GM12878 (cell line): Measurements from ENCODE around the gene IRF4. TPM values are rescaled to one million over a fixed set of nuclear protein-coding genes. Genes with fewer than 3 reads are reported as not detected.

Source experiments
- ATAC-seq: fragments of 200-7000 bp; cut with Tn5 transposase; 3 replicates; pipeline ENCODE4 v1.9.1; 2020; ENCODE audit warnings: mild to moderate bottlenecking, moderate library complexity
- BruUV-seq: library from RNA; stranded (reverse); fragments of 400-500 nt; replicated peaks from 2 replicates; lab custom pipeline; 2021; lab: Mats Ljungman, UMichigan
- CTCF ChIA-PET: fragments of 300-600 bp; sonication (Branson Sonifier 250); formaldehyde crosslinking; extraction: SDS; loops from one replicate; lab custom pipeline; 2021; ENCODE audit warnings: inconsistent platforms; lab: Yijun Ruan, JAX
- POLR2A ChIA-PET: fragments of 350-600 bp; formaldehyde crosslinking; extraction: SDS; loops from one replicate; lab custom pipeline; 2021; ENCODE audit warnings: inconsistent platforms; lab: Charles Lee
- RAD21 ChIA-PET: fragments of 300-600 bp; sonication (Branson Sonifier 250); formaldehyde crosslinking; loops from one replicate; lab custom pipeline; 2023; ENCODE audit warnings: antibody characterized with exemption; ENCODE audit not compliant: unreplicated experiment; lab: Charles Lee
- SMC1A ChIA-PET: fragments of 300-600 bp; sonication (Branson Sonifier 250); formaldehyde crosslinking; loops from one replicate; lab custom pipeline; 2023; ENCODE audit not compliant: unreplicated experiment, uncharacterized antibody; lab: Charles Lee
- DNase-seq: peaks from one replicate; pipeline ENCODE4 v3.0.0-alpha.2; 2011; ENCODE audit warnings: low read depth, low spot score
- FAIRE-seq: peaks from 3 replicates; lab custom pipeline; 2011; peaks lifted over from hg19 to GRCh38; lab: Jason Lieb, UNC
- H2AFZ ChIP-seq: 2 replicates; pipeline ENCODE4 v1.6.0; 2011; ENCODE audit warnings: low read depth, low read length, control low read depth; ENCODE audit not compliant: control insufficient read depth
- H3K27ac ChIP-seq: 2 replicates; pipeline ENCODE4 v1.5.1; 2011; ENCODE audit warnings: control low read depth; ENCODE audit not compliant: control insufficient read depth, insufficient read depth
- H3K27me3 ChIP-seq, 2 experiments: replicated peaks in 1 of 2; 2 replicates each; pipeline versions ENCODE4 v1.6.0 to v1.6.1; 2011; ENCODE audit warnings: low read length in 1 of 2; ENCODE audit not compliant: control insufficient read depth in 2 of 2, insufficient read depth in 2 of 2
- H3K36me3 ChIP-seq, 2 experiments: 2 replicates each; pipeline ENCODE4 v1.5.1; 2011; ENCODE audit warnings: low read length in 1 of 2; ENCODE audit not compliant: control insufficient read depth in 2 of 2, insufficient read depth in 2 of 2
- H3K4me1 ChIP-seq: 2 replicates; pipeline ENCODE4 v1.6.1; 2011; ENCODE audit warnings: mild to moderate bottlenecking, low read length, moderate library complexity, mixed read lengths; ENCODE audit not compliant: control insufficient read depth, insufficient read depth
- H3K4me2 ChIP-seq: 2 replicates; pipeline ENCODE4 v1.6.0; 2011; ENCODE audit warnings: control low read depth; ENCODE audit not compliant: control insufficient read depth, insufficient read depth
- H3K4me3 ChIP-seq: fragments of 200-600 bp; sonication (generic); 2 replicates; pipeline ENCODE4 v1.5.1; 2016
- H3K79me2 ChIP-seq: 2 replicates; pipeline ENCODE4 v1.6.0; 2011; ENCODE audit warnings: low read length; ENCODE audit not compliant: control insufficient read depth, insufficient read depth
- H3K9ac ChIP-seq: 2 replicates; pipeline ENCODE4 v1.8.0; 2011; ENCODE audit warnings: low read length, control low read depth, mixed read lengths; ENCODE audit not compliant: control insufficient read depth, insufficient read depth
- H3K9me3 ChIP-seq: replicated peaks from 3 replicates; pipeline ENCODE4 v1.5.1; 2011; ENCODE audit warnings: mild to moderate bottlenecking, low read length; ENCODE audit not compliant: control insufficient read depth, insufficient read depth
- H4K20me1 ChIP-seq: 2 replicates; pipeline ENCODE4 v1.6.0; 2011; ENCODE audit not compliant: control insufficient read depth, insufficient read depth
- EED ChIP-seq: sonication (generic); IDR thresholded peaks from 2 replicates; pipeline ENCODE4 v1.6.1; 2016; ENCODE audit warnings: antibody characterized with exemption, low read depth
- EGR1 ChIP-seq, 2 experiments: IDR thresholded peaks; 1 replicate in 1 of 2; 2 replicates in 1 of 2; pipeline ENCODE4 v1.6.1; 2011 to 2012; ENCODE audit warnings: low read depth in 2 of 2, low read length in 2 of 2, borderline replicate concordance in 1 of 2, mild to moderate bottlenecking in 1 of 2, moderate library complexity in 1 of 2
- HDGF ChIP-seq: fragments of 450-650 bp; IDR thresholded peaks from 2 replicates; pipeline ENCODE4 v1.6.1; 2016; ENCODE audit warnings: antibody characterized with exemption
- IKZF2 ChIP-seq, 2 experiments: fragments of 450-650 bp; IDR thresholded peaks; 2 replicates each; pipeline ENCODE4 v1.6.1; 2017; ENCODE audit warnings: mild to moderate bottlenecking in 2 of 2, moderate library complexity in 2 of 2
- MYC ChIP-seq: IDR thresholded peaks from 2 replicates; pipeline ENCODE4 v1.6.1; 2011; ENCODE audit warnings: mild to moderate bottlenecking, low read length, moderate library complexity, inconsistent platforms; ENCODE audit not compliant: insufficient read depth, insufficient replicate concordance, insufficient read length, severe bottlenecking
- RCOR1 ChIP-seq: conservative IDR thresholded peaks from 2 replicates; pipeline ENCODE4 v1.6.1; 2012; ENCODE audit warnings: low read depth, low read length, improper control_type of control experiment
- YY1 ChIP-seq: IDR thresholded peaks from 2 replicates; pipeline ENCODE4 v1.6.1; 2011; ENCODE audit warnings: low read depth, mild to moderate bottlenecking, low read length
- ZNF274 ChIP-seq: IDR thresholded peaks from one replicate; pipeline ENCODE4 v1.8.0; 2011; ENCODE audit not compliant: insufficient read length, insufficient read depth
- WGBS: methylation state at CpG from one replicate; pipeline ENCODE4 v1.1.6; 2016; ENCODE audit warnings: low lambda C conversion rate; ENCODE audit not compliant: insufficient replicate concordance, insufficient coverage; ENCODE audit errors: missing lambda C conversion rate; 5-methylcytosine and 5-hydroxymethylcytosine counted together
- in situ Hi-C: fragments of 300-500 bp; cut with MboI; formaldehyde crosslinking; loops from 9 replicates; pipeline ENCODE4 v1.14.3; 2018; ENCODE audit warnings: mixed read lengths
- intact Hi-C: fragments of 100-400 bp; cut with micrococcal nuclease; formaldehyde crosslinking; loops from one replicate; pipeline ENCODE4 v1.14.2; 2022; ENCODE audit not compliant: unreplicated experiment
- polyA plus RNA-seq, 11 experiments: library from polyadenylated mRNA; depleted of rRNA in 4 of 11; unstranded in 6 of 11; stranded (reverse) in 5 of 11; fragments of >200 nt; fragmentation: Nextera tagmentation in 4 of 11; fragmentation: Illumina TruSeq in 1 of 11; extraction: Ambion mirVana in 4 of 11; extraction: Trizol in 1 of 11; gene quantifications; 1 replicate in 1 of 11; 2 replicates in 10 of 11; pipeline versions ENCODE4 v1.2.1 to v1.2.3, GENCODE V29; 2011 to 2016; ENCODE audit warnings: inconsistent platforms in 2 of 11, missing spikeins in 2 of 11, low read depth in 1 of 11
- total RNA-seq, 4 experiments: library from RNA; depleted of rRNA in 3 of 4; stranded (reverse); fragments of >200 nt in 3 of 4; fragmentation: Illumina TruSeq in 1 of 4; extraction: Trizol in 1 of 4; gene quantifications; 2 replicates each; pipeline versions ENCODE4 v1.2.1 to v1.2.3, GENCODE V29; 2013 to 2021

Gene IRF4
- total and polyA plus RNA-seq, 10 of the 15 experiments (the other 5 are each of a cell fraction or from before 2014, with no cell fraction given) = 50.0 to 495 (median 257) TPM

GRCh38 chr6:349491-349921 lies 42.0 kb upstream of the IRF4 start:
- H3K27ac ChIP-seq = no peak overlapping the region
- peaks cover 37 to 55% of the 10 kb centered on the region in 2 experiments for H3K36me3 ChIP-seq
- no peak for FAIRE-seq
- ChIA-PET CTCF (interaction anchor here (0.8 to 4.9 kb wide), 9 partner anchors 9 to 201 kb away, joined by 3 to 34 read pairs (median 5); no protein-coding TSS in a partner anchor), SMC1A (interaction anchor here (0.9 to 10.4 kb wide), 12 partner anchors 10 to 76 kb away, joined by 3 to 106 read pairs (median 4); no protein-coding TSS in a partner anchor), RAD21 (interaction anchor here (0.7 to 4.9 kb wide), 12 partner anchors 8 to 131 kb away, joined by 3 to 17 read pairs (median 4); no protein-coding TSS in a partner anchor), POLR2A (interaction anchor here (1.1 to 9.1 kb wide), 6 partner anchors 10 to 41 kb away, joined by 4 to 81 read pairs (median 8); no protein-coding TSS in a partner anchor)
- 78% methylated on average over 6 of the region's 6 CpGs for WGBS
- in situ Hi-C loops = no loop called here
- no peaks in the 10 kb centered on the region for H4K20me1 ChIP-seq
- H3K9me3 ChIP-seq = no peaks in the 10 kb centered on the region
- BruUV-seq = no TSS peak
- H3K4me2 ChIP-seq = no peak overlapping the region
- peaks cover 16% of the 10 kb centered on the region for H3K79me2 ChIP-seq
- H3K27me3 ChIP-seq = no peaks in the 10 kb centered on the region
- H3K4me3 ChIP-seq = no peak overlapping the region
- TF ChIP-seq IKZF2 (IDR thresholded peaks at IDR 0.05) = no peak
- no peak for TF ChIP-seq RCOR1
- TF ChIP-seq EED = no peak
- TF ChIP-seq MYC = no peak
- no peak for TF ChIP-seq ZNF274
- no peak for TF ChIP-seq HDGF
- TF ChIP-seq EGR1 (IDR thresholded peaks at IDR 0.05; ENCODE audit: borderline replicate concordance in 1 of 2, low read depth in 2 of 2, low read length in 2 of 2) = no peak
- no peak for TF ChIP-seq YY1
- no peak for ATAC-seq
- no peak overlapping the region for H3K9ac ChIP-seq
- H2AFZ ChIP-seq = no peak overlapping the region
- intact Hi-C loops = no loop called here
- no peak for DNase-seq
- peaks cover 47% of the 10 kb centered on the region for H3K4me1 ChIP-seq
